HG02884 (cell line): Measurements from ENCODE around the gene S1PR3.

Source experiments
- ATAC-seq: cut with Tn5 transposase; IDR thresholded peaks from one replicate; pipeline ENCODE4 v1.9.1; 2021; ENCODE audit warnings: mild to moderate bottlenecking, moderate library complexity; ENCODE audit not compliant: unreplicated experiment

S1PR3 gene

GRCh38 chr9:89032661-89033060, 41.4 kb downstream of the S1PR3 start:
- no peak for ATAC-seq

GRCh38 chr9:89036383-89036782, 45.1 kb downstream of the S1PR3 start:
- no peak for ATAC-seq

GRCh38 chr9:89036891-89037290, 45.6 kb downstream of the S1PR3 start:
- ATAC-seq = no peak

- ATAC-seq = no peak
Measured at GRCh38 chr9:89037346-89037745, 46.1 kb downstream of the S1PR3 start.

- ATAC-seq = no peak
Measured at GRCh38 chr9:89037891-89038290, 46.6 kb downstream of the S1PR3 start.

- no peak for ATAC-seq
Measured at GRCh38 chr9:89038382-89039103, 47.3 kb downstream of the S1PR3 start.

- no peak for ATAC-seq
Measured at GRCh38 chr9:89039104-89039465, 47.8 kb downstream of the S1PR3 start.

- no peak for ATAC-seq
Measured at GRCh38 chr9:89039664-89040063, 48.4 kb downstream of the S1PR3 start.

GRCh38 chr9:89042984-89043383, 51.7 kb downstream of the S1PR3 start:
- no peak for ATAC-seq

GRCh38 chr9:89044104-89044503, 52.8 kb downstream of the S1PR3 start:
- ATAC-seq = no peak

GRCh38 chr9:89044881-89045280, 53.6 kb downstream of the S1PR3 start:
- no peak for ATAC-seq

- ATAC-seq = no peak
Measured at GRCh38 chr9:89046832-89047231, 55.6 kb downstream of the S1PR3 start.

- no peak for ATAC-seq
Measured at GRCh38 chr9:89047667-89048066, 56.4 kb downstream of the S1PR3 start.

GRCh38 chr9:89048616-89049015, 57.3 kb downstream of the S1PR3 start:
- no peak for ATAC-seq

- ATAC-seq = no peak
Measured at GRCh38 chr9:89049646-89050045, 58.4 kb downstream of the S1PR3 start.

GRCh38 chr9:89051421-89052025, 60.3 kb downstream of the S1PR3 start:
- no peak for ATAC-seq

GRCh38 chr9:89052470-89053097, 61.3 kb downstream of the S1PR3 start:
- no peak for ATAC-seq

GRCh38 chr9:89053301-89053700, 62.0 kb downstream of the S1PR3 start:
- ATAC-seq = no peak
